HG03045 (cell line): ENCODE measurements around the gene ABHD14A.
"Not testable (repeated sequence)": the region's sequence is repeated elsewhere in the genome, so short reads cannot be mapped to it uniquely, and the experiment has no call there.

ENCODE experiments used
- ATAC-seq: cut with Tn5 transposase; IDR thresholded peaks from one replicate; pipeline ENCODE4 v1.9.1; 2021; ENCODE audit warnings: mild to moderate bottlenecking, moderate library complexity; ENCODE audit not compliant: unreplicated experiment

ABHD14A gene

GRCh38 chr3:51990501-51990971 is 15.7 kb downstream of the ABHD14A start:
- not testable (repeated sequence) for ATAC-seq

- ATAC-seq = no peak
Measured at GRCh38 chr3:51992017-51992682, 17.3 kb downstream of the ABHD14A start.

GRCh38 chr3:51993657-51994056 is 18.8 kb downstream of the ABHD14A start:
- not testable (repeated sequence) for ATAC-seq

- no peak for ATAC-seq
Measured at GRCh38 chr3:51994530-51994929, 19.7 kb downstream of the ABHD14A start.

- ATAC-seq = peak; percentile 86
Measured at GRCh38 chr3:51995346-51996163, 20.7 kb downstream of the ABHD14A start, which contains the start of gene RPL29. Gene RPL29, minus strand, starts transcription at chr3:51995895. Its CDS starts 434 bp downstream, at chr3:51995461.

GRCh38 chr3:51997172-51997571 is 22.3 kb downstream of the ABHD14A start:
- ATAC-seq = no peak

- no peak for ATAC-seq
Measured at GRCh38 chr3:51997935-51998596, 23.2 kb downstream of the ABHD14A start.

GRCh38 chr3:51998774-51999173 is 23.9 kb downstream of the ABHD14A start:
- ATAC-seq = no peak

DNA sequence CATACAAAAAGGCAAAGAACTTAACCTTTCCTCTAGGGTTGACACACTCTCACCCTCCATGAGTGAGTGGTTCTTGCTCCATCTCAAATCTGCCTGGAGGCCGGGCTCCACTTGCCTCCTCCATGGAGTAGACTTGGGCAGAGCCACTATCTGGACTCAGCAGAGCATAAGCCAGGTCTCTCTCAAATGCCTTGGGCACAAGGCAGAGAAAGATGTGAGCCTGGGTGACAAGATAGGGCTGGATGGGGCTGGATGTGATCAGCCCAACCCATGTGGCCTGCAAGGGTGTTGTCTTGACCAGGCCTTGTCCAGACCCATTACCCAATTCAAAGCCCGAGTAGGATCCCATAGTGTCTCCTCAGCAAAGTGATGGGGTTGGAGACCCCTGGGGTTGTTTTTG is 25.0 kb downstream of the ABHD14A start:
- ATAC-seq = no peak

DNA sequence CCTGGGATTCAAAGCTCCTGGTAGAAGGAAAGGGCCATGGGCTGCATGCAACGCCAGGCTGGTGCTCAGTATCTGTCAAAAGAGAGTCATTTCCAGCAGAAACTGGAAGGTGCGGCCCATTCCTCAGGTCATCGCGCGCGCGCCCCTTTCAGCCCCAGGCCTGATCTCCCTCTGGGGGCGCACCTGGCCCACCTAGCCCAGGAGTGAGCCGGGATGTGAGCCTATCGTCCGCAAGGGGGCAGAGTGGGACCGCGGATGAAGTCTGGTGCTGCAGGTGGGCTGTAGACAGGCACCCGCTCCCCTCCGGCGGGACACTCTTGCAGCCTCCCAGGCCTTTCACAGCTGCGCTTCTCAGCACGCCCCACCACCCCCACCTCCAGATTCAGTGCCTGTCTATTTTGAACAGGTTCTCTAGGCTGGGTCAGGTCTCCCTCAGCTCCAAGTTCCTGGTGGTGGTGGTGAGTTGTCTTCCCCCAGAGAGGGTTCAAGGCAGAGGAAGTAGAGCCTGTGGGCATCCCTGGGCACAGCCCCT is 26.6 kb downstream of the ABHD14A start:
- ATAC-seq = no peak

GRCh38 chr3:52002748-52003147 is 27.9 kb downstream of the ABHD14A start:
- no peak for ATAC-seq

GRCh38 chr3:52004163-52004787 is 29.4 kb downstream of the ABHD14A start:
- no peak for ATAC-seq

DNA sequence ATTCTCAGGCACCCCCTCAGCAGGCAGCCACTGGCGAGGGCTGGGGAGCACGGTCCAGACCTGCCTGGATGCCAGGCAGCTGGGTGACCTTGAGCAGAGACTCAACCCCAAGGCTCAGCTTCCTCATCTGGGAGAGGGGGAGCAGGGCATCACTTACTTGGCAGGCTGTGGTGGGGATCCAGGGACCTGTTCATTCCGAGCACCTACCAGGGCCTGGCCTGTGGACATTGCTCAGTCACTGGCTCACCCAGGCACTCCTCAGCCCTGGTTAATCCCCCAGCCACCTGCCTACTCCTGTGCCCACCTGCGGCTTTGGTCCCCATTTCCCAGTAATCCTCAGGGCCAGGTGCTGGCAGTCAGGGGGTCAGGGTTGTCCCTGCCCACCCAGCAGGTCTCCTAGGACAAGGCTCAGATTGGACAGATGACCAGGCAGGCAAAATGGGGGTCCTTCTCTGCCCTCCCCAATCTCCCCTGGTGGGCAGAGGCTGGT is 30.1 kb downstream of the ABHD14A start:
- no peak for ATAC-seq

DNA sequence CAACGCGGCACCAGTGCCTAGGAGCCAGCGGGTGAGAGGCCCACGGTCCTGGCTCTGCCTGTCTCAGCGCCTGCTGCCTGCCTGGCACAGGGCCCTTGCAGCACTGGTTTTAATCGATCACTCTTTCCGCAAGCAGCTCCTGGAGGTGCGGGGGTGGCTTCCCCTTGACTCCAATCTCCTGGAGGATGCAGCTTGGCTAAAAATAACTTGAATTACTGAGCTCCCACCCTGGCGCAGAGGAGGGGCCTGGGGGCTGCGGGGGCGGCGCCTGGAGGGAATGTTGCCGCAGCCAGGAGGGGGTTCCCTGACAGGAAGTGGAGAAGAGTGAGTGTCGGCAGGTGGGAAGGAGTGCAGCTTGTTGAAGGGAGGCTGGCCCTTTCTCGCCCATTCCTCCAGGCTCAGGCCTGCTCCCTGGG is 30.7 kb downstream of the ABHD14A start:
- ATAC-seq = no peak

GRCh38 chr3:52006017-52006819 is 31.4 kb downstream of the ABHD14A start:
- no peak for ATAC-seq

DNA sequence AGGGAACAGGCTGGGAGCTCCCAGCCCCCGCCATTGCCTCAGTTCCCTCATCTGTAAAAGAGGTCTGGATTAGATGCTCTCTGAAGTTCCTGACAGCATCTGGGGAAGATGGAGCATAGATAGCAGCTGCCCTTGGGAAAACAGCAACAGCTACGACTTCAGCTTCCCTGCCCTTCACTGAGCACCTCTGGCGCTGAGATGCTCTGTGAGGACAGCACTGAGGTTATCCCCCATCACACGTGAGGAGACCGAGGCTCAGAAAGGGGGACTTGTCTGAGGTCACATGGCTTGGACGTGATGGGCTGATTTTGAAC is 31.9 kb downstream of the ABHD14A start:
- ATAC-seq = no peak

DNA sequence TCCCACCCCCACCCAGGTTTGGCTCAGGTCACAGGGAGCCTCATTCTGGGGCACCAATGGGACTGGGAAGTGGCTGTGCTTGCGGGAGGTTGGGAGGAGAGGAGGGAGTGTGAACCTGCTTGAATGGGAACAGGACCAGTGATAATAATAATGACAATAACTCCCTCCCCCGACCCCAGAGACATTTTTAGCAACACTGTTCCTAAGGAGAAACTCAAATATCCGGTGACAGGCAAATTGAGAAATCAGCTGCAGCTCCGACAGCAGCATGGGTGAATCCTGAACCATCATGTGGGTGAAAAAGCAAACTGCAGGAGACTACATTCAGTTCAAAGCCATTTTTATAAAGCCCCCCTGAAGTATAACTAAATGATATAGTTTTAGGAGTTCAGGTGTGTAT is 32.4 kb downstream of the ABHD14A start:
- ATAC-seq = no peak

DNA sequence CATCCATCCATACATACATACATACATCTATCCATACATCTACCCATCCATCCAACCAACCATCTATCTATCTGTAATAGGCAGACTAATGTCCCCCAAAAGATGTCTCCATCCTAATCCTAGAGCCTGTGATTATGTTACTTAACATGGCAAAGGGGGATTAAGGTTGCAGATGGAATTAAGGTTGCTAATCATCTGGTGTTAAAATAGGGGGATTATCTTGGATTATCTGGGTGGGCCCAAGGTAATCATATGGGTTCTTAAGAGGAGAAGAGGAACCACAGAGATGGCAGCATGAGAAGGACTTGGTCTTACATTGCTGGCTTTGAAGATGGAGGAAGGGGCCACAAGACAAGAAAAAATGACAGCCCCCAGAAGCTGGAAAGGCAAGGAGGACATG is 35.6 kb downstream of the ABHD14A start:
- ATAC-seq = no peak

DNA sequence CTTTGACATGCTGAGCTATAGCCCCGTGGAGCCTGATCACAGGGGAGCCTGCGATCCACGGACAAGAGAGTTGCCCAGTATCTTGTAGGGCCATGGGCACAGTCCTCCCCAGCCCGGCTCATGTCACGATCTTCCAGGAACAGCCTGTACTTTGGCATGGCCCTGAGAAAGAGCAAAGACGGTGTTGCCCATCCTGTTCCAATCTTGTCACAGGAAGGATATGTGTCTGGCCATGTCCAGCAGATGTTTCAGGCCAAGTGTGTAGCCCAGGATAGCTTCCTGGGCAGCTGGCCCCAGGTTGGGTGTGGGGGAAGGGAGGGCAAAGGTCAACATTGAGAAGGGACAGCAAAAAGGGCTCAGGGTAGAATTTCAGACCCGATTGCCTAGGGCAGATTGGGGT is 37.8 kb downstream of the ABHD14A start:
- ATAC-seq = no peak
